H1 (cell line): Measurements from ENCODE around the gene ZFTA. TPM values are rescaled to one million over a fixed set of nuclear protein-coding genes. Genes with fewer than 3 reads are reported as not detected.
A peak's percentile ranks its signal among the peaks of the same experiment; 100 is the strongest.

ENCODE experiments used
- CTCF ChIA-PET: fragments of 300-600 bp; sonication (Branson Sonifier 250); formaldehyde crosslinking; loops from one replicate; lab custom pipeline; 2021; ENCODE audit not compliant: partially characterized antibody; lab: Charles Lee
- POLR2A ChIA-PET: fragments of 300-600 bp; sonication (Branson Sonifier 250); formaldehyde crosslinking; loops from one replicate; lab custom pipeline; 2021; ENCODE audit warnings: inconsistent platforms; ENCODE audit not compliant: partially characterized antibody; lab: Charles Lee
- DNase-seq, 2 experiments: peaks; one replicate each; pipeline versions ENCODE4 v3.0.0 to v3.0.0-alpha.2; 2010 to 2022; ENCODE audit warnings: low spot score in 2 of 2, low read depth in 1 of 2, mixed read lengths in 1 of 2
- FAIRE-seq: peaks from 2 replicates; lab custom pipeline; 2011; peaks lifted over from hg19 to GRCh38; lab: Jason Lieb, UNC
- H2AFZ ChIP-seq: 2 replicates; pipeline ENCODE4 v1.8.1; 2012; ENCODE audit warnings: low read length, inconsistent platforms
- H2AK5ac ChIP-seq: 2 replicates; pipeline ENCODE4 v1.6.1; 2013; ENCODE audit warnings: low read depth, low read length
- H2BK120ac ChIP-seq: replicated peaks from 2 replicates; pipeline ENCODE3; 2013; ENCODE audit warnings: low read depth, low read length, inconsistent platforms
- H2BK12ac ChIP-seq: 2 replicates; pipeline ENCODE4 v1.6.1; 2013; ENCODE audit warnings: low read depth, low read length
- H2BK15ac ChIP-seq: 2 replicates; pipeline ENCODE4 v1.6.1; 2013; ENCODE audit warnings: low read length
- H2BK20ac ChIP-seq: 2 replicates; pipeline ENCODE4 v1.6.1; 2013; ENCODE audit warnings: low read length
- H2BK5ac ChIP-seq: 2 replicates; pipeline ENCODE4 v1.6.1; 2013; ENCODE audit warnings: low read depth, low read length
- H3K14ac ChIP-seq: 2 replicates; pipeline ENCODE4 v1.6.1; 2013; ENCODE audit warnings: inconsistent platforms; ENCODE audit not compliant: insufficient read length
- H3K18ac ChIP-seq: 2 replicates; pipeline ENCODE4 v1.6.1; 2013; ENCODE audit warnings: low read length; ENCODE audit errors: extremely low read depth
- H3K23ac ChIP-seq: 2 replicates; pipeline ENCODE4 v1.6.1; 2013; ENCODE audit warnings: inconsistent platforms; ENCODE audit not compliant: insufficient read length
- H3K23me2 ChIP-seq: 2 replicates; pipeline ENCODE4 v1.6.1; 2013; ENCODE audit warnings: low read depth, low read length
- H3K27ac ChIP-seq: 2 replicates; pipeline ENCODE4 v1.6.1; 2011; ENCODE audit warnings: low read depth, low read length, inconsistent platforms
- H3K27me3 ChIP-seq, 4 experiments: replicated peaks in 1 of 4; 1 replicate in 1 of 4; 2 replicates in 3 of 4; pipeline versions ENCODE4 v1.6.1 to v1.8.1; 2011 to 2013; ENCODE audit warnings: low read length in 3 of 4, mild to moderate bottlenecking in 3 of 4, inconsistent platforms in 2 of 4, mixed read lengths in 2 of 4, moderate library complexity in 1 of 4; ENCODE audit not compliant: control insufficient read depth in 3 of 4, insufficient read depth in 3 of 4; ENCODE audit errors: extremely low read depth in 1 of 4
- H3K36me3 ChIP-seq, 4 experiments: 2 replicates each; pipeline versions ENCODE4 v1.6.1 to v1.8.1; 2011 to 2013; ENCODE audit warnings: mild to moderate bottlenecking in 4 of 4, low read length in 3 of 4, moderate library complexity in 2 of 4, control low read depth in 1 of 4, inconsistent platforms in 1 of 4; ENCODE audit not compliant: insufficient read depth in 4 of 4, control insufficient read depth in 2 of 4
- H3K4ac ChIP-seq: replicated peaks from 2 replicates; pipeline ENCODE3; 2013; ENCODE audit warnings: low read length, low read depth, mixed read lengths, inconsistent platforms; ENCODE audit not compliant: insufficient read length
- H3K4me1 ChIP-seq, 4 experiments: replicated peaks in 1 of 4; 1 replicate in 1 of 4; 2 replicates in 3 of 4; pipeline versions ENCODE4 v1.6.1 to v1.8.1; 2011 to 2013; ENCODE audit warnings: low read length in 3 of 4, inconsistent platforms in 2 of 4, mixed read lengths in 1 of 4; ENCODE audit not compliant: insufficient read depth in 4 of 4, control insufficient read depth in 3 of 4
- H3K4me2 ChIP-seq, 2 experiments: 2 replicates each; pipeline versions ENCODE4 v1.6.1 to v1.8.1; 2011 to 2013; ENCODE audit warnings: low read depth in 2 of 2, low read length in 2 of 2, control low read depth in 1 of 2, inconsistent platforms in 1 of 2, mild to moderate bottlenecking in 1 of 2; ENCODE audit not compliant: insufficient read depth in 1 of 2
- H3K4me3 ChIP-seq, 4 experiments: fragments of 200-600, 300-600 bp in 1 of 4; sonication (generic), shearing (Covaris generic), sonication (Bioruptor Twin) in 1 of 4; 2 replicates each; pipeline versions ENCODE4 v1.5.1 to v1.8.1; 2011 to 2016; ENCODE audit warnings: low read length in 4 of 4, low read depth in 3 of 4, control low read depth in 2 of 4, inconsistent platforms in 2 of 4, mild to moderate bottlenecking in 2 of 4, mixed read lengths in 1 of 4, moderate library complexity in 1 of 4; ENCODE audit not compliant: insufficient read depth in 2 of 4; ENCODE audit errors: extremely low read depth in 1 of 4
- H3K56ac ChIP-seq: replicated peaks from 2 replicates; pipeline ENCODE3; 2013; ENCODE audit warnings: low read depth, mild to moderate bottlenecking, mixed read lengths, low read length, inconsistent platforms; ENCODE audit not compliant: insufficient read length
- H3K79me1 ChIP-seq: 2 replicates; pipeline ENCODE4 v1.6.1; 2013; ENCODE audit warnings: low read depth, low read length, control low read depth
- H3K79me2 ChIP-seq, 2 experiments: 2 replicates each; pipeline versions ENCODE4 v1.6.1 to v1.8.1; 2012 to 2013; ENCODE audit warnings: low read length in 2 of 2, mild to moderate bottlenecking in 2 of 2, inconsistent platforms in 1 of 2; ENCODE audit not compliant: insufficient read depth in 2 of 2, control insufficient read depth in 1 of 2
- H3K9ac ChIP-seq, 4 experiments: replicated peaks in 1 of 4; 1 replicate in 1 of 4; 2 replicates in 3 of 4; pipeline versions ENCODE4 v1.6.1 to v1.8.1; 2011 to 2013; ENCODE audit warnings: low read depth in 3 of 4, low read length in 3 of 4, control low read depth in 2 of 4, mild to moderate bottlenecking in 2 of 4, moderate library complexity in 2 of 4, inconsistent platforms in 1 of 4; ENCODE audit errors: extremely low read depth in 1 of 4
- H3K9me3 ChIP-seq, 2 experiments: 2 replicates each; pipeline versions ENCODE4 v1.6.1 to v1.8.1; 2012 to 2013; ENCODE audit warnings: mild to moderate bottlenecking in 2 of 2, moderate library complexity in 2 of 2, control low read depth in 1 of 2, inconsistent platforms in 1 of 2, low read depth in 1 of 2, low read length in 1 of 2, mixed read lengths in 1 of 2; ENCODE audit not compliant: insufficient read depth in 2 of 2
- H4K20me1 ChIP-seq, 2 experiments: replicated peaks in 1 of 2; 2 replicates each; pipeline versions ENCODE3 to v1.8.1; 2011 to 2013; ENCODE audit warnings: inconsistent platforms in 2 of 2, low read length in 2 of 2, mild to moderate bottlenecking in 1 of 2; ENCODE audit not compliant: insufficient read depth in 2 of 2, control insufficient read depth in 1 of 2
- H4K5ac ChIP-seq: 2 replicates; pipeline ENCODE4 v1.6.1; 2013; ENCODE audit warnings: low read length, low read depth, mixed read lengths, inconsistent platforms; ENCODE audit not compliant: insufficient read length
- H4K8ac ChIP-seq: 2 replicates; pipeline ENCODE4 v1.8.0; 2013; ENCODE audit warnings: mild to moderate bottlenecking, moderate library complexity, low read length, inconsistent platforms; ENCODE audit not compliant: insufficient read depth; ENCODE audit errors: extremely low read depth
- H4K91ac ChIP-seq: replicated peaks from 2 replicates; pipeline ENCODE3; 2013; ENCODE audit warnings: low read length, mixed read lengths, inconsistent platforms; ENCODE audit not compliant: insufficient read length
- ATF2 ChIP-seq: IDR thresholded peaks from 2 replicates; pipeline ENCODE4 v1.6.1; 2012; ENCODE audit warnings: low read length, inconsistent platforms
- EGR1 ChIP-seq: IDR thresholded peaks from 2 replicates; pipeline ENCODE4 v1.6.1; 2011; ENCODE audit warnings: low read depth, low read length, borderline replicate concordance
- EP300 ChIP-seq, 2 experiments: IDR thresholded peaks; 1 replicate in 1 of 2; 2 replicates in 1 of 2; pipeline ENCODE4 v1.6.1; 2011 to 2012; ENCODE audit warnings: low read depth in 2 of 2, low read length in 2 of 2, mild to moderate bottlenecking in 2 of 2, borderline replicate concordance in 1 of 2, inconsistent platforms in 1 of 2, moderate library complexity in 1 of 2
- NRF1 ChIP-seq: IDR thresholded peaks from 2 replicates; pipeline ENCODE4 v1.6.1; 2011; ENCODE audit warnings: mild to moderate bottlenecking, low read depth, low read length, improper control_type of control experiment
- RBBP5 ChIP-seq: IDR thresholded peaks from 2 replicates; pipeline ENCODE4 v1.7.1; 2012; ENCODE audit warnings: low read depth, mild to moderate bottlenecking, inconsistent platforms, low read length, moderate library complexity, borderline replicate concordance
- SIRT6 ChIP-seq: IDR thresholded peaks from one replicate; pipeline ENCODE4 v1.7.1; 2012; ENCODE audit warnings: low read length, inconsistent platforms
- WGBS, 2 experiments: shearing (Covaris generic) in 1 of 2; methylation state at CpG; one replicate each; pipeline versions ENCODE4 v1.1.6 to v1.1.7; 2013 to 2015; ENCODE audit warnings: low lambda C conversion rate in 2 of 2, mixed read lengths in 2 of 2, inconsistent platforms in 1 of 2, low coverage in 1 of 2, missing lambda C conversion rate in 1 of 2; ENCODE audit not compliant: insufficient replicate concordance in 2 of 2, insufficient coverage in 1 of 2, insufficient read length in 1 of 2; ENCODE audit errors: extremely low coverage in 1 of 2, missing lambda C conversion rate in 1 of 2; 5-methylcytosine and 5-hydroxymethylcytosine counted together
- long read RNA-seq, 2 experiments: library from RNA in 1 of 2; library from capped mRNA in 1 of 2; stranded (forward); transcript quantifications; one replicate each; pipeline ENCODE4 v2.0.0, GENCODE V29; 2021; ENCODE audit warnings: inconsistent platforms in 1 of 2
- polyA minus RNA-seq, 3 experiments: library from RNA; depleted of rRNA, polyadenylated mRNA; stranded (reverse); fragments of >200 nt; gene quantifications; 1 replicate in 2 of 3; 2 replicates in 1 of 3; pipeline ENCODE4 v1.2.3, GENCODE V29; 2011
- polyA plus RNA-seq, 7 experiments: library from polyadenylated mRNA; depleted of rRNA in 3 of 7; stranded (reverse) in 5 of 7; unstranded in 2 of 7; fragments of >200 nt in 5 of 7; fragments of 200-250 nt in 2 of 7; gene quantifications; 1 replicate in 5 of 7; 2 replicates in 1 of 7; 4 replicates in 1 of 7; pipeline versions ENCODE4 v1.2.1 to v1.2.3, GENCODE V29; 2011 to 2013; ENCODE audit warnings: missing spikeins in 2 of 7, mixed read lengths in 2 of 7
- total RNA-seq: library from RNA; stranded (reverse); fragmentation: NEBNext Ultra II Directional; extraction: Animal tissue kit (Norgen Biotek cat#: 25700); gene quantifications from 2 replicates; pipeline ENCODE4 v1.2.1, GENCODE V29; 2021

The ZFTA gene
- total RNA-seq (33.8 and 34.0 TPM in 2 replicates), polyA plus RNA-seq (2011; rRNA removed) (9.5 and 15.4 TPM in 2 replicates), polyA minus RNA-seq (2011; rRNA and poly(A)+ RNA removed) (7.3 and 9.4 TPM in 2 replicates)
- polyA plus RNA-seq (2011; cell fraction: cytosol; rRNA removed) = 14.8 TPM
- polyA plus RNA-seq (2011; cell fraction: nucleus; rRNA removed) = 45.1 TPM
- polyA plus RNA-seq (2012, experiment 1 of 2) = 17.3 to 20.0 TPM (median 18.4 TPM) in 4 replicates
- polyA plus RNA-seq (2012, experiment 2 of 2) = 16.2 TPM
- polyA plus RNA-seq (2013, experiment 1 of 2) = 18.1 TPM
- 18.9 TPM for polyA plus RNA-seq (2013, experiment 2 of 2)
- polyA minus RNA-seq (2011; cell fraction: cytosol; rRNA and poly(A)+ RNA removed) = 18.9 TPM
- 50.1 TPM for polyA minus RNA-seq (2011; cell fraction: nucleus; rRNA and poly(A)+ RNA removed)
- long read RNA-seq, experiment 1, partial matches to known transcripts = 1 of 16 reads
- long read RNA-seq, experiment 1, other reads (novel, unspliced or antisense) = 15 of 16 reads
- long read RNA-seq, experiment 2 = 0 reads

- peaks cover 0 to 16% (median 13%) of the 10 kb centered on the region in 4 experiments; a peak in 6 of 7 replicates for H3K27me3 ChIP-seq
- peak within 1 kb of the TSS; percentile 93 to 99 for H3K4me2 ChIP-seq
- H2AFZ ChIP-seq = no peak within 1 kb of the TSS
- no peak within 1 kb of the TSS for H3K23ac ChIP-seq
- ChIA-PET POLR2A (interaction anchor here (0.6 to 6.8 kb wide), 26 partner anchors 11 to 779 kb away, joined by 3 to 73 read pairs (median 4); partner anchors contain the start of genes RCOR2 and SPINDOC), CTCF (interaction anchor here (0.7 to 2.2 kb wide), 22 partner anchors 10 to 865 kb away, joined by 3 to 9 read pairs (median 4); no protein-coding TSS in a partner anchor)
- no peak within 1 kb of the TSS for H2BK120ac ChIP-seq
- peak within 1 kb of the TSS; percentile 83; the same call in 1 of the 2 replicates for H3K27ac ChIP-seq
- 1% methylated on average over 21 of the region's 113 CpGs; no CpG with 5 or more reads in 1 of the 2 experiments for WGBS, 2 experiments
- H3K79me1 ChIP-seq = peaks cover 9% of the 10 kb centered on the region
- H2BK12ac ChIP-seq = no peak within 1 kb of the TSS
- H2AK5ac ChIP-seq = no peak within 1 kb of the TSS
- peak within 1 kb of the TSS; percentile 46 to 93 (median 79); a peak in 6 of 7 replicates for H3K9ac ChIP-seq
- H3K56ac ChIP-seq = peak within 1 kb of the TSS; percentile 11
- peaks cover 11% of the 10 kb centered on the region for H3K23me2 ChIP-seq
- peak within 1 kb of the TSS; percentile 66; the same call in 1 of the 2 replicates for H4K8ac ChIP-seq
- peak within 1 kb of the TSS; percentile 52; the same call in 1 of the 2 replicates for H2BK5ac ChIP-seq
- peaks cover 12 to 13% of the 10 kb centered on the region in 2 experiments for H4K20me1 ChIP-seq
- H3K79me2 ChIP-seq = peaks cover 0 to 21% of the 10 kb centered on the region in 2 experiments; a peak in 2 of 4 replicates
- peak within 1 kb of the TSS; percentile 2 for H4K5ac ChIP-seq
- no peaks in the 10 kb centered on the region for H3K9me3 ChIP-seq
- FAIRE-seq = no peak
- H3K18ac ChIP-seq = peak within 1 kb of the TSS; percentile 81
- DNase-seq = peak in 1 of 2 experiments; percentile 90
- H3K4me1 ChIP-seq = peaks cover 5 to 33% (median 26%) of the 10 kb centered on the region in 4 experiments
- peak within 1 kb of the TSS; percentile 47 for H3K4ac ChIP-seq
- no peak within 1 kb of the TSS for H4K91ac ChIP-seq
- no peak within 1 kb of the TSS for H2BK15ac ChIP-seq
- peaks cover 0 to 7% (median 0%) of the 10 kb centered on the region in 4 experiments; a peak in 2 of 8 replicates for H3K36me3 ChIP-seq
- no peak within 1 kb of the TSS for H3K14ac ChIP-seq
- no peak within 1 kb of the TSS for H2BK20ac ChIP-seq
- H3K4me3 ChIP-seq = peak within 1 kb of the TSS; percentile 57 to 96 (median 82)
- TF ChIP-seq ATF2 (no peak), EP300 (IDR thresholded peaks at IDR 0.05; ENCODE audit: borderline replicate concordance in 1 of 2, low read depth in 2 of 2, low read length in 2 of 2) (no peak), EGR1 (peak; percentile 58; the same call in 1 of the 2 replicates), RBBP5 (0 out of 2 replicates have a peak, but pooled peaks have one; percentile 11), SIRT6 (no peak), NRF1 (no peak)
Observed at GRCh38 chr11:63768237-63769041, at the start of gene ZFTA. ZFTA (minus strand) TSS chr11:63768775; CDS start chr11:63768622, 153 bp downstream.
